ENCODE data around the gene GHRHR. TPM values are rescaled to one million over a fixed set of nuclear protein-coding genes. Genes with fewer than 3 reads are reported as not detected.
A peak's percentile ranks its signal among the peaks of the same experiment; 100 is the strongest.

Gene GHRHR
- total and polyA plus RNA-seq, 9 of the 15 experiments (the other 6 are each of a cell fraction or from before 2014, with no cell fraction given): not detected

DNA sequence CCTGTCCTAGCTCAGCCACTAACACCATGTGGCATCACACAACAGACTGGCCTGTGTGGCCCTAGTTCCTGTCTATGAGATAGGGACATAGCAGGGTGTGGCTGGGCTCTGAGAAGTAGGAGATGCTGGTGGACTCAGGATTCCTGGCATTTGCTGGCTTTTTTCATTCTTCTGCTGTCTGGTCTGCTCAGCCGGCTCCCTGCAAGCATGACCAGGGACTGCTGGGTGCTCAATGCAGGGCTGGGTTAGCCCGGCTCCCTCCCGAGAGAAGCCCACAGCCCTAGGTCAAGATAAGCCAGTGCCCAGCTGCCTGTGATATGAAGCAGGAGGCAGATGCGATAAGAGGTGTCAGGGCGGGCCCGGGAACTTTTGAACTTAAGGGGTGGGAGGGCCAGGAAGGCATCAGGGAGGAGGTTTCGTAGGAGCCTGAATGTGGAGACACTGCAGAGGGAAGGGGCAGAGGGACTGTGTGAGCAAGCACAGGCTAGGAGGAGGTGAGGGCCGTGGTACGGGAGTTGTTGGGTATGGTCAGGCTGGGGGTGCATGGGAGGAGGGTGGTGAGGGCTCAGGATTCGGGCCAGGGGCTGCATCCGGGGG, 48.6 kb upstream of the GHRHR start (continued):
- TF ChIP-seq, protein P1, sequence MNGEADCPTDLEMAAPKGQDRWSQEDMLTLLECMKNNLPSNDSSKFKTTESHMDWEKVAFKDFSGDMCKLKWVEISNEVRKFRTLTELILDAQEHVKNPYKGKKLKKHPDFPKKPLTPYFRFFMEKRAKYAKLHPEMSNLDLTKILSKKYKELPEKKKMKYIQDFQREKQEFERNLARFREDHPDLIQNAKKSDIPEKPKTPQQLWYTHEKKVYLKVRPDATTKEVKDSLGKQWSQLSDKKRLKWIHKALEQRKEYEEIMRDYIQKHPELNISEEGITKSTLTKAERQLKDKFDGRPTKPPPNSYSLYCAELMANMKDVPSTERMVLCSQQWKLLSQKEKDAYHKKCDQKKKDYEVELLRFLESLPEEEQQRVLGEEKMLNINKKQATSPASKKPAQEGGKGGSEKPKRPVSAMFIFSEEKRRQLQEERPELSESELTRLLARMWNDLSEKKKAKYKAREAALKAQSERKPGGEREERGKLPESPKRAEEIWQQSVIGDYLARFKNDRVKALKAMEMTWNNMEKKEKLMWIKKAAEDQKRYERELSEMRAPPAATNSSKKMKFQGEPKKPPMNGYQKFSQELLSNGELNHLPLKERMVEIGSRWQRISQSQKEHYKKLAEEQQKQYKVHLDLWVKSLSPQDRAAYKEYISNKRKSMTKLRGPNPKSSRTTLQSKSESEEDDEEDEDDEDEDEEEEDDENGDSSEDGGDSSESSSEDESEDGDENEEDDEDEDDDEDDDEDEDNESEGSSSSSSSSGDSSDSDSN (IDR thresholded peaks at IDR 0.05; ENCODE audit: borderline replicate concordance in 1 of 2, low read depth in 2 of 2, low read length in 2 of 2): no peak
- TF ChIP-seq POLR2AphosphoS5 (IDR thresholded peaks at IDR 0.05; ENCODE audit: control insufficient read depth, insufficient read depth, low read depth, low read length) (peak; percentile 99), ZNF316 (IDR thresholded peaks at IDR 0.05) (no peak), NR2F6 (CRISPR knock-in tag; IDR thresholded peaks at IDR 0.05) (no peak), RBBP5 (IDR thresholded peaks at IDR 0.05; ENCODE audit: borderline replicate concordance, insufficient read depth, low read length, poor library complexity, severe bottlenecking) (peak; percentile 49), ETV1 (tag; conservative IDR thresholded peaks at IDR 0.05; ENCODE audit: low read depth) (no peak), ILF3 (IDR thresholded peaks at IDR 0.05; ENCODE audit: borderline replicate concordance) (no peak), CC2D1A (IDR thresholded peaks at IDR 0.05) (peak; percentile 97), ZNF764 (CRISPR knock-in tag; IDR thresholded peaks at IDR 0.05; ENCODE audit: low read depth) (no peak), ZNF41 (CRISPR knock-in tag; conservative IDR thresholded peaks at IDR 0.05) (no peak)
- TF ChIP-seq, protein P2, sequence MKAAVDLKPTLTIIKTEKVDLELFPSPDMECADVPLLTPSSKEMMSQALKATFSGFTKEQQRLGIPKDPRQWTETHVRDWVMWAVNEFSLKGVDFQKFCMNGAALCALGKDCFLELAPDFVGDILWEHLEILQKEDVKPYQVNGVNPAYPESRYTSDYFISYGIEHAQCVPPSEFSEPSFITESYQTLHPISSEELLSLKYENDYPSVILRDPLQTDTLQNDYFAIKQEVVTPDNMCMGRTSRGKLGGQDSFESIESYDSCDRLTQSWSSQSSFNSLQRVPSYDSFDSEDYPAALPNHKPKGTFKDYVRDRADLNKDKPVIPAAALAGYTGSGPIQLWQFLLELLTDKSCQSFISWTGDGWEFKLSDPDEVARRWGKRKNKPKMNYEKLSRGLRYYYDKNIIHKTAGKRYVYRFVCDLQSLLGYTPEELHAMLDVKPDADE (conservative IDR thresholded peaks at IDR 0.05; ENCODE audit: control insufficient read depth, low read depth, low read length): 0 out of 2 replicates have a peak, but pooled peaks have one; percentile 65
- TF ChIP-seq, protein P3, sequence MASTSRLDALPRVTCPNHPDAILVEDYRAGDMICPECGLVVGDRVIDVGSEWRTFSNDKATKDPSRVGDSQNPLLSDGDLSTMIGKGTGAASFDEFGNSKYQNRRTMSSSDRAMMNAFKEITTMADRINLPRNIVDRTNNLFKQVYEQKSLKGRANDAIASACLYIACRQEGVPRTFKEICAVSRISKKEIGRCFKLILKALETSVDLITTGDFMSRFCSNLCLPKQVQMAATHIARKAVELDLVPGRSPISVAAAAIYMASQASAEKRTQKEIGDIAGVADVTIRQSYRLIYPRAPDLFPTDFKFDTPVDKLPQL (IDR thresholded peaks at IDR 0.05; ENCODE audit: extremely low read depth, insufficient read length): no peak
- TF ChIP-seq, protein P4, sequence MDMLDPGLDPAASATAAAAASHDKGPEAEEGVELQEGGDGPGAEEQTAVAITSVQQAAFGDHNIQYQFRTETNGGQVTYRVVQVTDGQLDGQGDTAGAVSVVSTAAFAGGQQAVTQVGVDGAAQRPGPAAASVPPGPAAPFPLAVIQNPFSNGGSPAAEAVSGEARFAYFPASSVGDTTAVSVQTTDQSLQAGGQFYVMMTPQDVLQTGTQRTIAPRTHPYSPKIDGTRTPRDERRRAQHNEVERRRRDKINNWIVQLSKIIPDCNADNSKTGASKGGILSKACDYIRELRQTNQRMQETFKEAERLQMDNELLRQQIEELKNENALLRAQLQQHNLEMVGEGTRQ (CRISPR knock-in tag; IDR thresholded peaks at IDR 0.05): no peak
- TF ChIP-seq, protein P5, sequence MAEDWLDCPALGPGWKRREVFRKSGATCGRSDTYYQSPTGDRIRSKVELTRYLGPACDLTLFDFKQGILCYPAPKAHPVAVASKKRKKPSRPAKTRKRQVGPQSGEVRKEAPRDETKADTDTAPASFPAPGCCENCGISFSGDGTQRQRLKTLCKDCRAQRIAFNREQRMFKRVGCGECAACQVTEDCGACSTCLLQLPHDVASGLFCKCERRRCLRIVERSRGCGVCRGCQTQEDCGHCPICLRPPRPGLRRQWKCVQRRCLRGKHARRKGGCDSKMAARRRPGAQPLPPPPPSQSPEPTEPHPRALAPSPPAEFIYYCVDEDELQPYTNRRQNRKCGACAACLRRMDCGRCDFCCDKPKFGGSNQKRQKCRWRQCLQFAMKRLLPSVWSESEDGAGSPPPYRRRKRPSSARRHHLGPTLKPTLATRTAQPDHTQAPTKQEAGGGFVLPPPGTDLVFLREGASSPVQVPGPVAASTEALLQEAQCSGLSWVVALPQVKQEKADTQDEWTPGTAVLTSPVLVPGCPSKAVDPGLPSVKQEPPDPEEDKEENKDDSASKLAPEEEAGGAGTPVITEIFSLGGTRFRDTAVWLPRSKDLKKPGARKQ (CRISPR knock-in tag; IDR thresholded peaks at IDR 0.05): no peak
- TF ChIP-seq, protein P6, sequence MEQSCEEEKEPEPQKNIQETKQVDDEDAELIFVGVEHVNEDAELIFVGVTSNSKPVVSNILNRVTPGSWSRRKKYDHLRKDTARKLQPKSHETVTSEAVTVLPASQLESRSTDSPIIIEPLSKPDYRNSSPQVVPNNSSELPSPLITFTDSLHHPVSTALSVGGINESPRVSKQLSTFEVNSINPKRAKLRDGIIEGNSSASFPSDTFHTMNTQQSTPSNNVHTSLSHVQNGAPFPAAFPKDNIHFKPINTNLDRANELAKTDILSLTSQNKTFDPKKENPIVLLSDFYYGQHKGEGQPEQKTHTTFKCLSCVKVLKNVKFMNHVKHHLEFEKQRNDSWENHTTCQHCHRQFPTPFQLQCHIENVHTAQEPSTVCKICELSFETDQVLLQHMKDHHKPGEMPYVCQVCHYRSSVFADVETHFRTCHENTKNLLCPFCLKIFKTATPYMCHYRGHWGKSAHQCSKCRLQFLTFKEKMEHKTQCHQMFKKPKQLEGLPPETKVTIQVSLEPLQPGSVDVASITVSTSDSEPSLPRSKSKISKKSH (CRISPR knock-in tag; IDR thresholded peaks at IDR 0.05): no peak
- TF ChIP-seq, protein P7, sequence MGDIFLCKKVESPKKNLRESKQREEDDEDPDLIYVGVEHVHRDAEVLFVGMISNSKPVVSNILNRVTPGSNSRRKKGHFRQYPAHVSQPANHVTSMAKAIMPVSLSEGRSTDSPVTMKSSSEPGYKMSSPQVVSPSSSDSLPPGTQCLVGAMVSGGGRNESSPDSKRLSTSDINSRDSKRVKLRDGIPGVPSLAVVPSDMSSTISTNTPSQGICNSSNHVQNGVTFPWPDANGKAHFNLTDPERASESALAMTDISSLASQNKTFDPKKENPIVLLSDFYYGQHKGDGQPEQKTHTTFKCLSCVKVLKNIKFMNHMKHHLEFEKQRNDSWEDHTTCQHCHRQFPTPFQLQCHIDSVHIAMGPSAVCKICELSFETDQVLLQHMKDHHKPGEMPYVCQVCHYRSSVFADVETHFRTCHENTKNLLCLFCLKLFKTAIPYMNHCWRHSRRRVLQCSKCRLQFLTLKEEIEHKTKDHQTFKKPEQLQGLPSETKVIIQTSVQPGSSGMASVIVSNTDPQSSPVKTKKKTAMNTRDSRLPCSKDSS (IDR thresholded peaks at IDR 0.05; ENCODE audit: low read depth, partially characterized antibody): no peak

Data from K562 (cell line).